Lung (tissue), 12 donors: ENCODE data around the gene PSME2. TPM values are rescaled to one million over a fixed set of nuclear protein-coding genes. Genes with fewer than 3 reads are reported as not detected.

Source experiments
- ATAC-seq: fragments of 200-7000 bp; cut with Tn5 transposase; one replicate; pipeline ENCODE4 v1.9.1; 2020; ENCODE audit warnings: moderate number of reproducible peaks; ENCODE audit not compliant: insufficient read depth, low FRiP score
- DNase-seq, 3 donors: peaks; one replicate each; pipeline ENCODE4 v3.0.0-alpha.2; 2013 to 2017
- H3K27ac ChIP-seq, 2 donors: one replicate each; pipeline ENCODE4 v1.5.1; 2013; ENCODE audit warnings: mild to moderate bottlenecking in 2 of 2, moderate library complexity in 2 of 2, control low read depth in 1 of 2, inconsistent platforms in 1 of 2, low read depth in 1 of 2, low read length in 1 of 2
- H3K27me3 ChIP-seq, 3 donors: one replicate each; pipeline ENCODE4 v1.5.1; 2013; ENCODE audit warnings: low read length in 2 of 3; ENCODE audit not compliant: control insufficient read depth in 3 of 3, insufficient read depth in 3 of 3
- H3K36me3 ChIP-seq, 4 donors: one replicate each; pipeline ENCODE4 v1.5.1; 2013; ENCODE audit warnings: low read length in 4 of 4, mild to moderate bottlenecking in 1 of 4, moderate library complexity in 1 of 4; ENCODE audit not compliant: control insufficient read depth in 4 of 4, insufficient read depth in 4 of 4
- H3K4me1 ChIP-seq, 5 donors: one replicate each; pipeline ENCODE4 v1.5.1; 2013; ENCODE audit warnings: low read length in 5 of 5, mild to moderate bottlenecking in 2 of 5, moderate library complexity in 1 of 5; ENCODE audit not compliant: control insufficient read depth in 5 of 5, insufficient read depth in 5 of 5
- H3K4me3 ChIP-seq: one replicate; pipeline ENCODE4 v1.5.1; 2013; ENCODE audit warnings: mild to moderate bottlenecking, control low read depth, moderate library complexity
- H3K9ac ChIP-seq, 2 donors: one replicate each; pipeline ENCODE4 v1.5.1; 2013; ENCODE audit warnings: low read length in 2 of 2, control low read depth in 1 of 2; ENCODE audit not compliant: insufficient read depth in 1 of 2
- H3K9me3 ChIP-seq, 4 donors: one replicate each; pipeline ENCODE4 v1.5.1; 2013; ENCODE audit warnings: low read length in 3 of 4, mild to moderate bottlenecking in 1 of 4, moderate library complexity in 1 of 4; ENCODE audit not compliant: control insufficient read depth in 4 of 4, insufficient read depth in 3 of 4
- CTCF ChIP-seq: IDR thresholded peaks from 2 replicates; pipeline ENCODE4 v1.5.1; 2012; ENCODE audit warnings: mild to moderate bottlenecking; ENCODE audit errors: control extremely low read depth, extremely low read depth
- WGBS, 2 donors: extraction: QIAGEN DNeasy Blood & Tissue Kit; methylation state at CpG; one replicate each; pipeline ENCODE4 v1.1.7; 2013; 5-methylcytosine and 5-hydroxymethylcytosine counted together
- polyA plus RNA-seq, 2 donors: library from polyadenylated mRNA; stranded (reverse); fragments of 200-250 nt; gene quantifications; one replicate each; pipeline ENCODE4 v1.2.1, GENCODE V29; 2013
- total RNA-seq, 2 donors: library from RNA; depleted of rRNA in 1 of 2; stranded (reverse); fragments of >200 nt in 1 of 2; gene quantifications; one replicate each; pipeline ENCODE4 v1.2.1, GENCODE V29; 2014 to 2021
- donor health status: control.
- donor health status: control.
- donor health status: Bipolar disorder and iron deficiency.
- donor health status: healthy.
- donor health status: DM: yes; HTN: yes; CAD: no.

The PSME2 gene
- total and polyA plus RNA-seq, 4 donors = 89.1 to 328 (median 230) TPM

DNA sequence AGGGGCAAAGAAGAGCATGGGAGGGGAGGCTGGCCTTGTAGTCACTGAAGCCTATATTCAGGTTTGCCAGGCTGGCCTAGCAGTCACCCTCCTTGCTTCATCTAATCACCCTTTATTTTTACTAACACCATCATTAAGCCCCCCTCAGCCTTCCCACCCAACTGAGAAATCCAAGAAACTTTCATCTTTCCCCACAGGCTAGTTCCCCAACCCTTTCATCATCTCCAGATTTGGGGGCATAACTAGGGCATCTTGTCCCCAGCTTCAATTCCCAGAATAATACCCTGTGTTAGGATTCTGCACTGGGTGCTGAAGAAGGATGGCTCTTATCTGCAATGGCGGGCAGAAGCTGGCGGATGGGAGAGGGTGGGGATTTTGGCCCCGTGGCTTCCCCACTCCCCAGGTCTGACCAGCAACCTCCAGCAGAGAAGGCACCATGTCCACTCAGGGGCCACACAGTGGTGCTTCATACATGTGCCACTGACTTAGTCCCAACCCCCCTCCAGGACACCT lies 45.4 kb downstream of the PSME2 start:
- no peak for DNase-seq
- H3K9ac ChIP-seq = no peak overlapping the region
- ATAC-seq = no peak
- 94 to 96% methylated on average over 3 of the region's 3 CpGs for WGBS, 2 donors
- no peak for TF ChIP-seq CTCF
- no peak overlapping the region for H3K27ac ChIP-seq
- no peak overlapping the region for H3K4me3 ChIP-seq
- H3K27me3 ChIP-seq = no peaks in the 10 kb centered on the region
- H3K36me3 ChIP-seq = peaks cover 0 to 36% (median 6%) of the 10 kb centered on the region in 4 donors
- no peaks in the 10 kb centered on the region for H3K9me3 ChIP-seq
- peaks cover 0 to 2% (median 0%) of the 10 kb centered on the region in 5 donors for H3K4me1 ChIP-seq

DNA sequence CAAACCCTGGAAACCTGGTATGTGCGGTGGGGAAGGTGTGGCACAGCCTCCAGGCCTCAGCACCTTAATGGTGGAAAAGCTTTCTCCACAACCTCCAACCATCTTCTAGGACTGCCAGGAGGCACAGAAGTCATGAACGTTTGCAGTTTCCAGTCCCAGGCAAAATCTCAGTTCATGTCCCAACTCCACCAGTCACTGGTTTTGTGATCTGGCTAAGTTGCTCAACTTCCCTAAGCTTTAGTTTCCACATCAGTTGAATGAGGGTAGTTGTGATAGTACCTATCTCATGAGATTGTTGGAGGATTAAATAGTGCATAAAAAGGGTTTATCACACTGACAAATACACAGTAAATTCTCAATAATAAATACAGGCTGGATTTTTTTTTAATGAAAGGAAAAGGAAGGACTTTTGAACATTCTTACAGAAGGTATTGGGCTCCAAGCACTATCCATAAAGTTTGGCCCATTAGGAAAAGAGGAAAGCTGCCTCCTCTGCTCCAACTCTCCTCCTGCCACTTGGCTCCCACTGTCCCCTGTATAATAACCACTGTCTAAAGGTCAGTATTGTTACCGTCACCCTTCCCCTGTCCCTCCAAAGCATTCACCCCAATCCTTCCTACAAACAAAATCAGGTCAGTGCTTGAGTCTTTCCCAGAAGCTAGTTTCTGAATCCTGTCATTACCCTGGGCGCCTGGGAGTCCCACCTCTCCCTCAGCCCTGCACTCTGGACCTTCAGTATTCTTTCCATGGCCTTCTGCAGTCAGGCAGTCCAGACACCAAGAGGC lies 46.0 kb downstream of the PSME2 start:
- H3K9ac ChIP-seq = no peak overlapping the region
- H3K27ac ChIP-seq = no peak overlapping the region
- peaks cover 0 to 36% (median 6%) of the 10 kb centered on the region in 4 donors for H3K36me3 ChIP-seq
- TF ChIP-seq CTCF = no peak
- DNase-seq = no peak
- no peaks in the 10 kb centered on the region for H3K9me3 ChIP-seq
- peaks cover 0 to 7% (median 4%) of the 10 kb centered on the region in 5 donors for H3K4me1 ChIP-seq
- no peak for ATAC-seq
- 78 to 85% methylated on average over 4 of the region's 4 CpGs for WGBS, 2 donors
- H3K27me3 ChIP-seq = no peaks in the 10 kb centered on the region
- H3K4me3 ChIP-seq = no peak overlapping the region

DNA sequence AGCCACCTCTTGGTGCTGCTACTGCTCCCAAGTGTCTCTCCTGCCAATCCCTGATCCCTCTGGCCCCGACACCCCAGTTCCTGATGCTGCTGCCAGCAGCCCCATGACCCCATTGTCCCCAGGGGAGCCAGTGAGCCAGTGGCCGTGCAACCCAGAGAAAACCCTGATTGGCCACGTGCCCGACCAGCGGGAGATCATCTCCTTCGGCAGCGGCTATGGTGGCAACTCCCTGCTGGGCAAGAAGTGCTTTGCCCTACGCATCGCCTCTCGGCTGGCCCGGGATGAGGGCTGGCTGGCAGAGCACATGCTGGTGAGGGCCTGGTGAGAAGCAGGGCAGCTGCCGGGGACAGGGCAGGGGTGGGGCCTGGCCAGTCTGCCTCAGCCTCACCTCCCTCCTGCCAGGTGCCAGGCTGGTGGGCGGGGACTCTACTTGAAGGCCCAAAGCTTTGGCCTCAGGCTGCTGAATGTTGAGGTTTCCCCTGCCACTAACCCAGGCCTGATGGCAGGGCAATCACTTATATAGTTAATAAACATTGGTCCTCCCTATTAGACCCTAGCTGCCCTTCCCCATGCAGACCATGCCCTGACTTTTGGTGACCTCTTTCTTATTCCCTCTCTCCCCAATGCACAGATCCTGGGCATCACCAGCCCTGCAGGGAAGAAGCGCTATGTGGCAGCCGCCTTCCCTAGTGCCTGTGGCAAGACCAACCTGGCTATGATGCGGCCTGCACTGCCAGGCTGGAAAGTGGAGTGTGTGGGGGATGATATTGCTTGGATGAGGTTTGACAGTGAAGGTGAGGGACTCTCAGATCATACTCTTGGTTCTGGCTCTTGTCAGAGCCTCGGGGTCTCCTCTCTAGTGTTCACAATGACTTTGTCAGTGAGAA lies 47.2 kb downstream of the PSME2 start:
- ATAC-seq (no peak), DNase-seq (no peak)
- Histone ChIP-seq H3K4me1 (peaks cover 0 to 13% (median 6%) of the 10 kb centered on the region in 5 donors), H3K9me3 (no peaks in the 10 kb centered on the region), H3K4me3 (no peak overlapping the region), H3K9ac (no peak overlapping the region), H3K27me3 (no peaks in the 10 kb centered on the region), H3K36me3 (peaks cover 0 to 36% (median 5%) of the 10 kb centered on the region in 4 donors), H3K27ac (no peak overlapping the region)
- 90 to 91% methylated on average over 17 of the region's 17 CpGs for WGBS, 2 donors
- no peak for TF ChIP-seq CTCF
